Measurements from ENCODE around the gene ULK4.

- TF ChIP-seq CEBPB (IDR thresholded peaks at IDR 0.05; ENCODE audit: low read depth, low read length) (no peak), MXI1 (IDR thresholded peaks at IDR 0.05; ENCODE audit: borderline replicate concordance, low read depth, low read length) (no peak)
Observed at GRCh38 chr3:41350441-41350840, 611.5 kb downstream of the ULK4 start.
